PFSK-1 (cell line): ENCODE data around the gene PAWR.

Experiments
- FOXP2 ChIP-seq: optimal IDR thresholded peaks from 2 replicates; pipeline ENCODE3; 2011; ENCODE audit warnings: borderline replicate concordance, control low read depth, inconsistent platforms; ENCODE audit not compliant: insufficient read depth; ENCODE audit errors: extremely low read length, extremely low read depth
- POLR2AphosphoS5 ChIP-seq: IDR thresholded peaks from 2 replicates; pipeline ENCODE4 v1.6.1; 2012; ENCODE audit warnings: low read depth, mild to moderate bottlenecking, control low read depth, low read length, moderate library complexity
- SIN3A ChIP-seq: IDR thresholded peaks from 2 replicates; pipeline ENCODE4 v1.6.1; 2012; ENCODE audit warnings: mild to moderate bottlenecking, low read length, moderate library complexity, borderline replicate concordance; ENCODE audit not compliant: insufficient read depth
- TAF1 ChIP-seq: IDR thresholded peaks from 2 replicates; pipeline ENCODE4 v1.6.1; 2012; ENCODE audit warnings: low read length, control low read depth, borderline replicate concordance; ENCODE audit not compliant: insufficient read depth
- TF ChIP-seq, protein P1 (sequence below), 2 experiments: IDR thresholded peaks; 2 replicates each; pipeline versions ENCODE4 v1.6.1 to v1.8.0; 2011 to 2012; ENCODE audit warnings: low read depth in 2 of 2, low read length in 2 of 2, control low read depth in 1 of 2, inconsistent platforms in 1 of 2, mild to moderate bottlenecking in 1 of 2, moderate library complexity in 1 of 2; ENCODE audit not compliant: insufficient read depth in 1 of 2

PAWR gene

DNA sequence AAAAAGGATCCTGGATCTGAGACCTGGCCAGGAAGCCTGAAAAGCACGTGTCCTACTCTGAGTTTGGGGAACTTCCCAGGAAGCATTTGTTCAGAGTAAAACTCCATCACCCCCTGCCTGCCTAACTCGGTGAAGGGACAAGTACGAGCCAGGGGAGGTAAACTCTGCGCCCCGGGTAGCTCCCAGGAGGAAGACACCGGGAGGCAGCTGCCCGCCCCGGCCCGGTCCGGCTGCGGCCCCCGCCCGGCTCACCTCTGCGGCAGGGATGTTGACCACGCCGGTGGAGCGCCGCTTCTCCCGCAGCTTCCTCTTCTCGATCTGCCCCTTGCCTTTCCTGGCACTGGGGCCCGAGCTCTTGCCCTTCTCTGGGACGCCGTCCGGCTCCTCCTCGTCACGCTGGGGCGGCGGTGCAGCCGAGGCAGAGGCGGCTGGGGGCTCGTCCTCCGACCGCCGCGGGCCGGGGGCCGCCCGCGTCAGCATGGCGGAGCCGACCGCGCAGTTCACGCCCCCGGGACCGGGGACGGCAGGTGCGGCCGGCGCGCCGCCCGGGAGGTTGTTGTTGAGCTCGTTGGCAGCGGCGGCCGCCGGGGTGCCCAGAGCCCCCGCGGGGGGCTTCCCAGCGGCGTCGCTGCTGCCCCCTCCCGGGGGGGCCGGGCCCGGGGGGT, 1.2 kb downstream of the PAWR start:
- TF ChIP-seq FOXP2 (no peak), TAF1 (0 out of 2 replicates have a peak, but pooled peaks have one; percentile 4)

DNA sequence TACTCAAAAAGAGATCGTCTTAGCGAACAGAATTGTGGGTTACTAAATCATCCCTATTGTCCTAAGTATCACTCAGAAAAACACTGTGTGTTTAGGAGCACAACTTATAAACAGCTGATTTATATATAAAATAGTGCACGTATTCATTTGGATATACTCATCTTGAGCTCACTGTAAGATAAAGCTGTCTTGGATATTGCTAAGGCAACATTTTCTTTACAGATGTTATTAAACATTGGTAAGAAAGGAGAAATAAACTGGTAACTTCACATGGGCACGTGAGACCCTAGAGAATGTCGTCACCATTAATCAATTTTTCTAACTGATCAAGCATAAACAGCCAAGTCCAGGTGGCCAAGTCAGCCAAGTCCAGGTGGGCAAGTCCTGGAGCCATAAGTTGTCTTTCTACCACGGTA, 1.7 kb downstream of the PAWR start:
- no peak for TF ChIP-seq FOXP2
- TF ChIP-seq, protein P1, sequence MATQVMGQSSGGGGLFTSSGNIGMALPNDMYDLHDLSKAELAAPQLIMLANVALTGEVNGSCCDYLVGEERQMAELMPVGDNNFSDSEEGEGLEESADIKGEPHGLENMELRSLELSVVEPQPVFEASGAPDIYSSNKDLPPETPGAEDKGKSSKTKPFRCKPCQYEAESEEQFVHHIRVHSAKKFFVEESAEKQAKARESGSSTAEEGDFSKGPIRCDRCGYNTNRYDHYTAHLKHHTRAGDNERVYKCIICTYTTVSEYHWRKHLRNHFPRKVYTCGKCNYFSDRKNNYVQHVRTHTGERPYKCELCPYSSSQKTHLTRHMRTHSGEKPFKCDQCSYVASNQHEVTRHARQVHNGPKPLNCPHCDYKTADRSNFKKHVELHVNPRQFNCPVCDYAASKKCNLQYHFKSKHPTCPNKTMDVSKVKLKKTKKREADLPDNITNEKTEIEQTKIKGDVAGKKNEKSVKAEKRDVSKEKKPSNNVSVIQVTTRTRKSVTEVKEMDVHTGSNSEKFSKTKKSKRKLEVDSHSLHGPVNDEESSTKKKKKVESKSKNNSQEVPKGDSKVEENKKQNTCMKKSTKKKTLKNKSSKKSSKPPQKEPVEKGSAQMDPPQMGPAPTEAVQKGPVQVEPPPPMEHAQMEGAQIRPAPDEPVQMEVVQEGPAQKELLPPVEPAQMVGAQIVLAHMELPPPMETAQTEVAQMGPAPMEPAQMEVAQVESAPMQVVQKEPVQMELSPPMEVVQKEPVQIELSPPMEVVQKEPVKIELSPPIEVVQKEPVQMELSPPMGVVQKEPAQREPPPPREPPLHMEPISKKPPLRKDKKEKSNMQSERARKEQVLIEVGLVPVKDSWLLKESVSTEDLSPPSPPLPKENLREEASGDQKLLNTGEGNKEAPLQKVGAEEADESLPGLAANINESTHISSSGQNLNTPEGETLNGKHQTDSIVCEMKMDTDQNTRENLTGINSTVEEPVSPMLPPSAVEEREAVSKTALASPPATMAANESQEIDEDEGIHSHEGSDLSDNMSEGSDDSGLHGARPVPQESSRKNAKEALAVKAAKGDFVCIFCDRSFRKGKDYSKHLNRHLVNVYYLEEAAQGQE (IDR thresholded peaks at IDR 0.05; ENCODE audit: insufficient read depth in 1 of 2, low read depth in 2 of 2, low read length in 2 of 2), result no peak
- no peak for TF ChIP-seq POLR2AphosphoS5
- no peak for TF ChIP-seq TAF1
- no peak; the same call in 1 of the 2 replicates for TF ChIP-seq SIN3A

DNA sequence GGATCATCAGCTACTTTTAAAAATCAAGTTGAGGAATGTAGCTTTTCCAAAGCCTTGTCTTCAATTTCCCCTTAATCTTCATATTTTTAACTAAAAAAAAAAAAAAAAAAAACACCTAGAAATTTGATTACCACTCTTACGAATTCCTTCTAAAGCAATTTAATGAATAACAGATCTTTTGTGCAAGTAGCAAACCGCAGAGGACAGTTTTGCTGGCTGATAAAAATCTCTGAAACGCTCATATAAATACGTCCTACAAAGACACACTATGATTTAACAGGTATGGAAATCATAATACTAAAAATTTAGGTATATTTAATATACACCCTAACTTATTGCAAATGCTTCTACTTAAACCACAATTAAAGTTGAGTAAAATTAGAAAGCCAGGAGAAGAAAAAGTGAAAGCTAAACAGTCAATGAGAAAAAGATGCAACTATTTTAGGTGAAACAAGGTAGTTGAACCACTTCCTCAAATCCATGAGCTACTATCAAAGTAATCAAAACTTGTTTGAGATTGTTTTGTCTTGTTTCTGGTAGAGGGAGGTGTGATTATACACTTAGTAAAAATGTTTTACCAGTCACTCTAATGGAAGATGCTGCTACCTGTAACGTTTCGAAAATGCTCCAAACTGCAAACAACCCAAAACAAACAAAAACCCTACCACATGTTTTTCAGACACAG, 2.2 kb downstream of the PAWR start:
- TF ChIP-seq, protein P1 (IDR thresholded peaks at IDR 0.05; ENCODE audit: insufficient read depth in 1 of 2, low read depth in 2 of 2, low read length in 2 of 2), result no peak
- TF ChIP-seq FOXP2 (no peak), SIN3A (no peak), TAF1 (no peak), POLR2AphosphoS5 (no peak)

- TF ChIP-seq SIN3A (no peak), TAF1 (no peak), POLR2AphosphoS5 (no peak), FOXP2 (no peak)
- TF ChIP-seq, protein P1 (IDR thresholded peaks at IDR 0.05; ENCODE audit: insufficient read depth in 1 of 2, low read depth in 2 of 2, low read length in 2 of 2), result no peak
These were observed 3.0 kb downstream of the PAWR start for GRCh38 chr12:79687711-79688260.

GRCh38 chr12:79686171-79686570, 4.6 kb downstream of the PAWR start:
- TF ChIP-seq TAF1 (no peak), SIN3A (no peak), POLR2AphosphoS5 (no peak), FOXP2 (no peak)
- TF ChIP-seq, protein P1 (IDR thresholded peaks at IDR 0.05; ENCODE audit: insufficient read depth in 1 of 2, low read depth in 2 of 2, low read length in 2 of 2), result no peak
